Measurements from ENCODE around the gene JPT1.

JPT1 gene

GRCh38 chr17:75182569-75183436, 28.5 kb upstream of the JPT1 start, which contains the start of gene SUMO2:
Gene SUMO2 (minus strand): TSS chr17:75182959. CDS start chr17:75182834, 125 bp downstream.
- DNase-seq (ENCODE audit: low read depth), result peak; percentile 97
- TF ChIP-seq CTCF (IDR thresholded peaks at IDR 0.05; ENCODE audit: insufficient read depth, low read depth, low read length, missing control alignments), result peak; percentile 2
- H3K4me3 ChIP-seq (ENCODE audit: low read length), result peak within 1 kb of the TSS; percentile 96

GRCh38 chr17:75182319-75182568, 27.9 kb upstream of the JPT1 start:
- peak overlapping the region; percentile 96 for H3K4me3 ChIP-seq (ENCODE audit: low read length)

GRCh38 chr17:75181608-75182318, 27.5 kb upstream of the JPT1 start:
- no peak for TF ChIP-seq CTCF (IDR thresholded peaks at IDR 0.05; ENCODE audit: insufficient read depth, low read depth, low read length, missing control alignments)
- no peak for DNase-seq (ENCODE audit: low read depth)
- H3K4me3 ChIP-seq (ENCODE audit: low read length), result peak overlapping the region; percentile 96

More at GRCh38 chr17:75182319-75182568, 27.9 kb upstream of the JPT1 start:
- DNase-seq (ENCODE audit: low read depth), result no peak
- no peak for TF ChIP-seq CTCF (IDR thresholded peaks at IDR 0.05; ENCODE audit: insufficient read depth, low read depth, low read length, missing control alignments)

GRCh38 chr17:75181110-75181509, 26.8 kb upstream of the JPT1 start:
- peak overlapping the region; percentile 96 for H3K4me3 ChIP-seq (ENCODE audit: low read length)

GRCh38 chr17:75178453-75178852, 24.1 kb upstream of the JPT1 start:
- TF ChIP-seq CTCF (IDR thresholded peaks at IDR 0.05; ENCODE audit: insufficient read depth, low read depth, low read length, missing control alignments), result no peak
- no peak for DNase-seq (ENCODE audit: low read depth)
- no peak overlapping the region for H3K4me3 ChIP-seq (ENCODE audit: low read length)

More at GRCh38 chr17:75181110-75181509, 26.8 kb upstream of the JPT1 start:
- no peak for DNase-seq (ENCODE audit: low read depth)
- TF ChIP-seq CTCF (IDR thresholded peaks at IDR 0.05; ENCODE audit: insufficient read depth, low read depth, low read length, missing control alignments), result no peak

GRCh38 chr17:75176625-75177024, 22.3 kb upstream of the JPT1 start:
- no peak for TF ChIP-seq CTCF (IDR thresholded peaks at IDR 0.05; ENCODE audit: insufficient read depth, low read depth, low read length, missing control alignments)
- no peak overlapping the region for H3K4me3 ChIP-seq (ENCODE audit: low read length)
- no peak for DNase-seq (ENCODE audit: low read depth)
